Retina (tissue), 1 donor: ENCODE data around the gene CD5L.

Experiments
- DNase-seq: peaks from one replicate; pipeline ENCODE4 v3.0.0-alpha.2; 2016

The CD5L gene

DNA sequence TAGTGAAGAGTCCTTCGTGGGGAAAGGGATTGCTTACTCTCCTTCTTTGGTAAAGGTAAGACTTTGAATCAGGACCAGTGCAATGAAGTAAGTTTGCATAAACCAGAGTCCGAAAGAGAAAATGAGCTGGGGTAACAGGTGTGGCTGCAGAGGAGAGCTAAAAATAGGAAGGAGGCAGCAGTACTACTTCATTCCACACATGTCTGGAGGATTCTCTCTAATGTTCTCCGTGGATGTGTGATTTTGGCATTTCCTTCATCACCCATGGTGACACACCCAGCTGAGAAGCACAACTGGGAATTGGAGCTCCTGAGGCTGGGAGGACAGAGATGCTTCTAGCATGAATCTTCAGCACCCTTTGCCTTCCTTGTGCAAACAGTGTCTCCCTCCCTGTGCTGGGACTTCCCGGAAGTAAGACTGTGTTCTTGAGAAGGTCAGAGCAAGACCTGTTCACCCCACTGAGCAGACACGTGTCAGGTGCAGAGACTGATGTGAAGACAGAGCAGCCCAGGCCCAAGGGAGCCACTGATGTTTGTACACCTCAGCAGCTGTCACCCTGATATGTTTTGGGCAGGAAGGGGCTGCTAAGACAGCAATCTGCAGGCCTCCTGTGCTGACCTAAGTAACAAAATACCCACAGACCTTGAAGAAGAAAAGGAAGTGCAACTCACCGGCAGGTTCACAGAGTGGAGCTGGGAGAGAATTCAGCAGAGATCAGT lies 35.0 kb downstream of the CD5L start:
- DNase-seq, result no peak

DNA sequence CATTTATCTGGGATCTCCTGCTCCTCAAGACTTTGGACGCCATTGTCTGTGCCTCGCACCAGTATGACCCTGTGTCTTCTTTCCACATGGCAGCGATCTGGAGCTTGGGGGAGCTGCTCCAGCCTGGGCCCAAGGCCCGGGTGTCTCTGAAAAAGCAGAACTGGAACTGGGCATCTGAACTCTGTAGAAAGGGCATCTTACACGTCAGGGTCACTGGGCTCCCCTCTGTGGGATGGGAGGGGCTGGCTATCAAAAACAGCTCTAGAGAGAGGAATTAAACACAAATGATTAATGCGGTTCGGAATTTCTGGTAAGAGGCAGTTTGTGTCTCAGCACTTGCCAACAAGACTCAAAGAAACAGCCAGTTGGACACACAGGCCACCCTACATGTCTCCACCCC lies 37.8 kb downstream of the CD5L start:
- no peak for DNase-seq

DNA sequence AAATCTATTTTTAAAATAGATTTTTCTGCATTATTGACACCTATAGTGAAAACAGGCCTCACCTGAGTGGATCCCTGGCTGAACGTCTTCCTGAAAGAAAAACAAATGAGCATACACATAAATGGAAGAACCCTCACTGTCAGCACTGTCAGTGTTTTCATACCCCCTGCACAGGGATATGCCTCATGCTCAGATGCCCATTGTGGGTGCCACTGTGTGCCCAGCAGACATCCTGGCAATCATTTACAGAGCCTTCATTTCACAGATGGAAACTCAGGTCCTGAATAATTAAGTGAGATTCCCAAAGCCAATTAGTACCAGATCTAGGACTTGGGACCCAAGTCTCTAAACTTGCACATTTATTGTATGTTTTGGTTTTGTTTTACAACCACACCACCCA lies 41.6 kb downstream of the CD5L start:
- DNase-seq, result no peak

DNA sequence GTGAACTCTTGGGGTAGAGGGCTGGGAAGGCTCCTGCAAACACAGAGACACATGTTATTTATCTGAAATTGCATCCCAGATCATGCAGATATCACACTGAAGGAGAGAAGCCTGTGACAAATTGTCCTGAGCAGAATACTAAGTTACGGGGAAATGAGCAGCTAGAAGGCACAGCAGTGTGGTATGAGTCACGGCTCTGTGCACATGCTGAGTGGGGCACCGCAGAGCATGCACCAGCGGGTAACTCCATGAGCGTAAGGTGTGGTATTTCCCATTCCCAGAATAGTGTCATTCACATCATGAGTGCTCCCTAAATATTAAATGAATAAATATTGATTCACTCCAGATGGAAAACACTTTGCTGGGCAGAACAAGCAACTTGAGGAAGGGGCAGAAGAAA lies 43.4 kb downstream of the CD5L start:
- no peak for DNase-seq

DNA sequence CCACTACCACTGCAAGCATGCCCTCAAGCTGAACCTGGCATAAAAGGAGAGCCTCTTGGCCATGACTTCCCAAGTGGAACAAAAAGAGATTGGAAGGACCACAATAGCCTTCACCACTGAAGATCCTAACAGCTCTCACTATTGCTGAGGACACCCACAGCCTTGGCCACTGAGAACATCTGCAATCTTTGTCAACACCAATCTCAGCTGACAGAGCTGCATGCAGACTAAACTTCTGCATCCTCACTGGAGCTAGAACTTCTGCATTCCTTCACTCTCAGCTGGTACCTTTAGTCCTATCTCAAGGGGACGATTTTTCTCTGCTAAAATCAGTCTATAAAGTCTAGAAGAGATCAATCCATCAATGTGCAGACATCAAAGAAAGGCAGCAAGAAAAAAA lies 56.4 kb downstream of the CD5L start:
- DNase-seq, result no peak

DNA sequence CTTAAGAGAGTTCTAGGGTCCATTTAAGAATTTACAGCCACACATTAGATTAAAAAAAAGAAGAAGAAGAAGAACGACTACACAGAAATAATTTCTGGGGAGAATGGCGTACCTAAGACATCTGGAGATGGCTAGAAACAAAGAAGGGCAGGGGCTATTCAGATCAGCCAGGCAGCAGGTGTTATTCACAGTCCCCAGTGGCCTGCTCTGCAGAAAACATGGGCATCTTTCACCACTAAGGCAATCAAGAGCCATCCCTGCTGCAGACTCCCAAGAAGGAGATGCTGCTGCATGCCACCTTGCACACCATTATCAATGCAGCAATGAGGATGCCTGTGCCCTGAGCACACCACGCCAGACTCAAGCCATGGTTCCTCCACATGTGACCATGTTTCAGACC lies 56.8 kb downstream of the CD5L start:
- no peak for DNase-seq

DNA sequence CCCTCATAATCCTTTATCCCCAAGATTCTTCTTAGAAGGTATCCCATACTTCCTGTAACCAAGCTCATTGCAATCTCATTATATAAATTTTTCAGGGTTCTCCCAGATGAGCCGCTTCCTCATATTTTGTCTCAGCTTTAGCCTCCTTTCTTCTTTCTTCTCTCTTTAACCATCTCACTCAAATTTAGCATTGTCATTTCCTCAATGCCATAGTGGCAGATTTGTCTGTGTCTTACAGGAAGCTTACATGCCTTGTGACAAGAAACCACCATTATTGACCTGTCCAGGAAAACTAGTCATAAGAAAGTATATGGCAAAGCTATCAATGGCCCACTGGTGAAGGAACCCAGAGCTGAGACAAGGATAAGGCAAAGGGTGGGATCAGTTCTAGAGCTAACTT lies 58.7 kb downstream of the CD5L start:
- DNase-seq, result no peak

DNA sequence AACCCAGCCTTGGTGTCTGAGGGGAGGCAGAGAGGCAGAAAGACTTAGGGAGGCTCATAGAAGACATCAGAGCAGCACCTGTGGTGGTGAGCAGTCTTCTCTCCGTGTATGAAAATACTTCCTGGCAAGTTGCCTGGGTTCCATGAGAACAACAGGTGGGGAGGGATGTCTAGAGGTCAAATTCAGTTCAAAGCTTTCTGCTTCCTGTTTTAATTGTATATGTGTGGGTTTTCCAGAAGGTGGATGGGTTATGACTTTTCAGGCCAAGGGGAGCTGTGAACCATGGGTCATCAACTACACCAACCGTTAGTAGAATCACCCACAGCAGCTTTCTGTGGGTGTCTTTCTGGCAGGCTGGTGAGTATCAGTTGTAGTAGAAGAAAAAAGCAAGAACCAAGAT lies 60.6 kb downstream of the CD5L start:
- no peak for DNase-seq
